GM12892 (cell line): ENCODE measurements around the gene TMEM238.

Experiments used
- POLR2A ChIP-seq: IDR thresholded peaks from 2 replicates; pipeline ENCODE4 v1.6.1; 2011; ENCODE audit warnings: low read depth, low read length, control low read depth
- POLR2AphosphoS5 ChIP-seq: IDR thresholded peaks from 2 replicates; pipeline ENCODE4 v1.6.1; 2011; ENCODE audit warnings: low read depth, low read length, control low read depth
- TAF1 ChIP-seq: IDR thresholded peaks from 2 replicates; pipeline ENCODE4 v1.6.1; 2011; ENCODE audit warnings: low read depth, mild to moderate bottlenecking, control low read depth, low read length, borderline replicate concordance

- no peak for TF ChIP-seq POLR2A
- no peak for TF ChIP-seq POLR2AphosphoS5
- TF ChIP-seq TAF1, result no peak
Measured at GRCh38 chr19:55353356-55353802, 30.7 kb downstream of the TMEM238 start.
